RKO (cell line): ENCODE measurements around the gene TYK2.

Source experiments
- DNase-seq: peaks from one replicate; pipeline ENCODE4 v3.0.0-alpha.2; 2016; ENCODE audit warnings: low spot score

Gene TYK2

DNA sequence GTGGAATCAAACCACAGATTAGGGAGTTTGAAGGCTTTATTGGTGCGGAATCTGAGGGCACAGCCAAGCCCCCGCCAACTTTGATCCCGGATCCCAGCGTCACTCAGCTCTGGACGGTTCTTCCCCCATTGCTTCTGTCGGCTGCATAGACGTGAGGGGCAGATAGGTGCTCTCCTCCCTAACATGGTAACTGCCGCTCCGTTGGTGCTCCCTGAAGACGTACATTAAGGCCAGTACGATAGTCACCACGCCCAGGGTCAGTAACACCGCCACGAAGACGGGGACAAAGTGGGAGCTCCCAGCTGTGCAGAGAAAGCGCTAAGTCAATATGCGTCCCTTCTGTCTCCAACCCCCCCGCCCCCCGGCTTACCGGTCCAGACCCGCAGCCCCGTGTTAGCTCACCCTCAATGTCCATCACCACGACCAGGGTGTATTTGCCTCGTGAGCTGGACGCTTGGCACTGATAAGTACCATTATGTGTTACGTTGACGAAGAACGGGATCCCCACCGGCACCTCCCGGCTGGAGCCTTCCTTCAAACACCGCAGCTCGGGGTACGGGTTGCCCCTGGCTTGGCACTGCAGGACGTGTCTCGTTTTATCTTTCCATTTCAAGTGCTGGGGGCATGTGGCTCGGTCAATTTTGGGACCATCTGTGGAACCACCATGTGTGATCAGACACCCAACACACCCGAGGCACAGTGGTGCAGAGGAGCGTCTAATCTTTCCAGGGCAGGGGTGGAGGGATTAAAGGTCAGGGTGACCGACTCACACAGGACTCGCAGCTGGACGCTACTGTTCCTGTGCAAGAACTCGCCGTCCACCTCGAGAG lies 46.4 kb downstream of the TYK2 start:
- peak; percentile 53 for DNase-seq

DNA sequence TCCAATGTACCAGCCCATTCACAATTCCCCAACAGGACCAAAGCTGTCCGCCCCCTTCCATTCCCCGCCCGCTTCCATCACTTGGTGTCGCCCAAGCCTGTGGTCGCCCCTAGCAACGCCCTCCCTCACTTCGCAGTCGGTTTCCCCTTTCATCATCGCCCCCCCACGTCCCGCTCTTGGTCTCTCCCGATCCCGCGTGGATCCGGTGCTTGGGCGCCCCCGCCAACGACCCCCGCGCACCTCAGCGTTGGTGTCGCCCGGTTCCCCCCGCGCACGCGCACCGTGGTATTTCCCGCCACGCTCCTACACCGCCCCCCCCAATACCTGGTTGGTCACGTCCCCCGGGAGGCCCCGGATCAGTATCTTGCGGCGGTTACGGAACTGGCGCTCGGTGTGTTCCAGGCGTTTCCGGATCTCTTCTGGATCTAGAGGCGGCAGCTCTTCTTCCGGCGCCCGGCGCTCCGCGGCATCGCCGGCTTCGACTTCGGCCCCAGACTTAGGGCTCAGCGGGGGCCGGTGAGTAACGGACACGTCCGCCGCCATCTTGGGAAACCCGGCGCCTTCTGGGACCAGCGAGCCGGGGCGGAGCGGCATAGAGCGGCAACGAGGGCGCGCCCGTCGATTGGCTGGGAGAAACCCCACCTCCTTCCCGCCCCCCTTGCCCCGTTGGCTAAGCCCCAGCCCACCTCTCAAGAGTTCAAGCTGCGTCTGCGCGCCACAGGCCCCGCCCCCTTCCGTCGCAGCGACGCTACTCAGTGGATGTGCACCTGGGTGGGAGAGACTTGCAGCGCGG lies 47.2 kb downstream of the TYK2 start, which contains the start of gene RAVER1:
Gene RAVER1, minus strand, starts transcription at position 565 of the 793 bp plus-strand sequence. Its CDS starts 22 bp downstream, at position 543.
- peak; percentile 96 for DNase-seq

- peak; percentile 36 for DNase-seq
Measured at GRCh38 chr19:10332158-10332964, 48.0 kb downstream of the TYK2 start.

- no peak for DNase-seq
Measured at GRCh38 chr19:10329555-10329954, 50.8 kb downstream of the TYK2 start.

GRCh38 chr19:10328558-10329429 lies 51.6 kb downstream of the TYK2 start:
- no peak for DNase-seq

GRCh38 chr19:10327793-10328192 lies 52.6 kb downstream of the TYK2 start:
- no peak for DNase-seq

- no peak for DNase-seq
Measured at GRCh38 chr19:10325732-10326131, 54.6 kb downstream of the TYK2 start.

- DNase-seq: no peak
Measured at GRCh38 chr19:10321874-10322835, 58.2 kb downstream of the TYK2 start.

DNA sequence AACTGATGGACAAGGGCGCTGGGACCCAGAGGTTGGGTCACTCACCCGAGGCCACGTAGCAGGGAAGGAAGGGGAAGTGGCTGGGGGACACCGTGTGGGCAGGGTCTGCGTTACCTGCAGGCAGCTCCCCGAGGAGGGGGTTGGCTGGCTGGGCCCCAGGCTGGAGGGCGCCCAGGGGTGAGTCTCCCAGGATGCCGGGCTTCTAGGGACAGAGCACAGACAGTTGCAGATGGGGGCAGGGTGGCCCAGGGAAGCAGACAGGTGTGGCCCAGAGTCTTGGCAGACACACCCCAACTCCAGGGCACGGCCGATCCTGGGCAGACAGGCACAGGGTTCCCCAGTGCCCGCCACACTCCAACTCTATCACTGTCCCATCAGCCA lies 59.0 kb downstream of the TYK2 start:
- DNase-seq: no peak

GRCh38 chr19:10320602-10321416 lies 59.6 kb downstream of the TYK2 start:
- DNase-seq: no peak

DNA sequence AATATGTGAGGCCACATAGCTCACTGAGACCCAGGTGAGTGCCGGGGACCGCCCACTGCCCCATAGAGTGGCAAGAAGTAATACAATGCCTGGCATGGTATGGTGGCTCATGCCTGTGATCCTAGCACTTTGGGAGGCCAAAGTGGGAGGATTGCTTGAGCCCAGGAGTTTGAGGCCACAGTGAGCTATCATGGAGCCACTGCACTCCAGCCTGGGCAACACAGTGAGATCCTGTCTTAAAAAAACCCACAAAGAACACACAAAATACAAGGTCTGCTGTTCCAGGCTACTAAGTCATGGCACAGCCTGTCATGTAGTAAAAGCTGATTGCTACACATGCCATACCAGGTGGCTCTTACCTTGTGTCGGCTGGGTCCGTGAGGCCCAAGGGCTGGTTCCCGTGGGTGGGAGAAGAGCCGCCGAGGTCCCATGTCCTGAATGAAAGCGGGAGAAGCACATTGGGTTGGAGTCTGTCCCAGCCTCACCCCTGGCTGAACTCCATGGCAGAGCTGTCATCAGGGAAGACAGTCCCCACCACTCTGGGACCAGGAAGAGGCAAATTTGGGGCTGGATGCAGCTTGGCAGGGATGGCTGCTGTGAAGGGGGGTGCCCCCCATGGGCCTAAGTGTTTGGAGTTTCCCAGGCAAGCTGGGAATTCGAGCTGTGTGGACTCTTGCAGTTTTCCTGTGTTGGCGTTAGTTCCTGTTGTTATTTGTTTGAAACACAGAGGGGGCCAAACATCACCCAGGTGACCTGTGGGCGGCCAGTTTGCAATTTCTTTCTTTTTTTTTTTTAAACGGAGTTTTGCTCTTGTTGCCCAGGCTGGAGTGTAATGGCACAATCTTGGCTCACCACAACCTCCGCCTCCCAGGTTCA lies 61.3 kb downstream of the TYK2 start:
- DNase-seq: no peak

- no peak for DNase-seq
Measured at GRCh38 chr19:10317857-10318462, 62.4 kb downstream of the TYK2 start.

- DNase-seq: no peak
Measured at GRCh38 chr19:10317045-10317856, 63.1 kb downstream of the TYK2 start.

DNA sequence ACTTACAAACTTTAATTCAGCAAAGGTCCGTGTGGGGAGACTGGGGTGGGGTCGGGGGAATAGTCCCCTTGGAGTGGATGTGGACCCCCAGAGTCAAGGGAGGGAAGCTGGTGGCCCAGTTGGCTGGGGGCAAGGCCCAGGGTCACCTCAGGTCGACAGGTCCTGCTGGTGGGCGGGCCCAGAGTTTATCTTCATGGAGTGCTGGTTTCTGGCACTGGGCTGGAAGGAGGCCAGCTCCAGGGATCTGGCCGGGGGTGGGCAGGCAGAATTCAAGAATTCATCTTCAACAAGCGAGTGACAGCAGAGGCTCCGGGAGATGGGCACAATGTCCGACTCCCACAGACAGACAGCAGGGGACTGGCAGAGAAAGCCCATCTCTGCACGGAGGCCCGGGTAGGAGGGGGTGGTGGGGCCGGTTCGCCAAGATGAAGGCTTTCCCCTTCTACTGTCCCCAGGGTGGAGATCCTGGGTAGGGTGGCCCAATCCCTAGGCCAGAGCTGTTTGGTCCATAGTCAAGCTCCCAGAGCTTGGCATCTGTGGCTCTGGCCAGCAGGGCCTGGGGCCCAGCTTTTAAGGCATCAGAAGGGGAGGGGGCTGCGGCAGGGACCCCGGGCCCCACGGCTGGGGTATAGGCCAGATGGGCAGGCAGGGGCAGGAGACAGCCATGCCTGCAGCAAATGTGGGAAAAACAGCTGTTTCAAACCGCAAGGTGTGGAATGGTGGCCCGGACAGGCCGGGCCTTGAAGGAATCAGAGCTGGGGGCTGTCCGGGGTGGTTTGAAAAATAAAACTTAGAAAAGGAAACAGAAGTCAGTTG lies 63.9 kb downstream of the TYK2 start:
- no peak for DNase-seq

DNA sequence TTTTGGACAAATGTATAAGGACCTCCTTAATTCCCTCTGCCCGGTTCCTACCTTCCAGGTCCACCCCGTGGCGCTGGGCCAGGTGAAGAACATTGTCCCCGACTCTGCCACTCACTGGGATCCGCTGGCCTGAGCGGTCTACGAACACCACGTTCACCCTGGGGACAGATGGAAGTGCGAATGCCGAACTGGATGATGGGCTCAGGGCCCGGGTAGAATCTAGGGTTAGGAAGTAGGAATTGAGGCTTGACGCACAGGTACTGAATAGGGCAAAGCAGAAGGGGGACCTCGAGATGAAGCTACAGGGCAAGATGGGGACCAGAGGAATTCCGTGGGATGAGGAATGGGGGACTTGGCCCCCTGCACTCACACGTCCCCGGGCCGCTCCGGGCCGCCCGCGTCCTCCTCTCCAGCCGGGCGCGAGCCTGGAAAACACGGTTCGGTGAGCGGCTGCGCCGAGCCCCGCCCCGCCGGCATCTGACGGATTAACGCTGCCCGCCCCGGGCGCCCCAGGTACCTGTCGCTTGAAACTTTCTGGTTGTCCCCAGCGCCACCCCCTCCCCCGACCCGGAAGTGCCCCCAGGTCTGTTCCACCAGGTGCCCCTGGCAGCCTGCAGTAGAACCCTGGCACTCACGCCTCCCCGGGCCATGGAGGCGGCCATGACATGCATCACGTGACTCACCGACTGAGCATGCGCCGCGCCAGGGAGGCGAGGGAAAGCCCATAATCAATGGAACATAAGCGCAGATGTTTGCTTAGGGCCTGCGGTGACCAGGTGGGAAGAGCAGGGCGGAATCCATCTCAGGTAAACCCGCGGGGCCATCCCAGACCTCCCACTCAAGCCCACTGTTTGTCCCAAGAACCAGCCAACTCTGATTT lies 64.8 kb downstream of the TYK2 start, which contains the start of gene FDX2:
Gene FDX2, minus strand, starts transcription at position 681 of the 880 bp plus-strand sequence. Its CDS starts 19 bp downstream, at position 662.
- peak; percentile 82 for DNase-seq
